H1 (cell line): Measurements from ENCODE around the gene ARSI. TPM values are rescaled to one million over a fixed set of nuclear protein-coding genes. Genes with fewer than 3 reads are reported as not detected.

Experiments used
- ASH2L ChIP-seq: fragments of 200-600, 300-600 bp; sonication (generic); IDR thresholded peaks from one replicate; pipeline ENCODE4 v1.7.1; 2017; ENCODE audit warnings: low read length
- BACH1 ChIP-seq: IDR thresholded peaks from 2 replicates; pipeline ENCODE4 v1.6.1; 2012; ENCODE audit warnings: low read length, improper control_type of control experiment
- BCL11A ChIP-seq, 2 experiments: IDR thresholded peaks; one replicate each; pipeline ENCODE4 v1.6.1; 2011; ENCODE audit warnings: low read depth in 2 of 2, low read length in 2 of 2, mild to moderate bottlenecking in 2 of 2
- BRCA1 ChIP-seq: IDR thresholded peaks from 2 replicates; pipeline ENCODE4 v1.6.1; 2012; ENCODE audit warnings: low read depth, low read length, improper control_type of control experiment
- CHD2 ChIP-seq: IDR thresholded peaks from 2 replicates; pipeline ENCODE4 v1.6.1; 2012; ENCODE audit warnings: low read length, improper control_type of control experiment
- CTBP2 ChIP-seq: IDR thresholded peaks from 2 replicates; pipeline ENCODE4 v1.7.0; 2011; ENCODE audit warnings: borderline replicate concordance, mild to moderate bottlenecking, moderate library complexity, mixed read lengths, low read length; ENCODE audit not compliant: insufficient read depth, insufficient read length
- HDAC2 ChIP-seq, 2 experiments: fragments of 300-600 bp in 1 of 2; sonication (generic) in 1 of 2; IDR thresholded peaks; 2 replicates each; pipeline ENCODE4 v1.6.1; 2011 to 2012; ENCODE audit warnings: low read depth in 2 of 2, low read length in 2 of 2, mild to moderate bottlenecking in 2 of 2, moderate library complexity in 2 of 2, borderline replicate concordance in 1 of 2, inconsistent platforms in 1 of 2
- NRF1 ChIP-seq: IDR thresholded peaks from 2 replicates; pipeline ENCODE4 v1.6.1; 2011; ENCODE audit warnings: mild to moderate bottlenecking, low read depth, low read length, improper control_type of control experiment
- SIX5 ChIP-seq: IDR thresholded peaks from 2 replicates; pipeline ENCODE4 v1.6.1; 2011; ENCODE audit warnings: mild to moderate bottlenecking, low read depth, low read length
- SP2 ChIP-seq: IDR thresholded peaks from 2 replicates; pipeline ENCODE4 v1.6.1; 2012; ENCODE audit warnings: mild to moderate bottlenecking, low read length, inconsistent platforms
- TEAD4 ChIP-seq: IDR thresholded peaks from 2 replicates; pipeline ENCODE4 v1.6.1; 2012; ENCODE audit warnings: low read depth, low read length, inconsistent platforms, mixed read lengths
- polyA plus RNA-seq, 7 experiments: library from polyadenylated mRNA; depleted of rRNA in 3 of 7; stranded (reverse) in 5 of 7; unstranded in 2 of 7; fragments of >200 nt in 5 of 7; fragments of 200-250 nt in 2 of 7; gene quantifications; 1 replicate in 5 of 7; 2 replicates in 1 of 7; 4 replicates in 1 of 7; pipeline versions ENCODE4 v1.2.1 to v1.2.3, GENCODE V29; 2011 to 2013; ENCODE audit warnings: missing spikeins in 2 of 7, mixed read lengths in 2 of 7
- total RNA-seq: library from RNA; stranded (reverse); fragmentation: NEBNext Ultra II Directional; extraction: Animal tissue kit (Norgen Biotek cat#: 25700); gene quantifications from 2 replicates; pipeline ENCODE4 v1.2.1, GENCODE V29; 2021

The ARSI gene
- total and polyA plus RNA-seq, 2 of the 8 experiments (the other 6 are each of a cell fraction or from before 2014, with no cell fraction given), result 4.5 to 6.7 TPM

- TF ChIP-seq SP2 (no peak), BCL11A (IDR thresholded peaks at IDR 0.05; ENCODE audit: low read depth in 2 of 2, low read length in 2 of 2) (no peak), CHD2 (no peak), BACH1 (no peak), ASH2L (no peak), NRF1 (no peak), SIX5 (no peak), CTBP2 (no peak), TEAD4 (no peak), BRCA1 (no peak), HDAC2 (IDR thresholded peaks at IDR 0.05; ENCODE audit: borderline replicate concordance in 1 of 2, low read depth in 2 of 2, low read length in 2 of 2) (no peak)
Measured at GRCh38 chr5:150300496-150301169, 2.1 kb downstream of the ARSI start (continued).
